ENCODE measurements around the gene C1orf198.

The C1orf198 gene

DNA sequence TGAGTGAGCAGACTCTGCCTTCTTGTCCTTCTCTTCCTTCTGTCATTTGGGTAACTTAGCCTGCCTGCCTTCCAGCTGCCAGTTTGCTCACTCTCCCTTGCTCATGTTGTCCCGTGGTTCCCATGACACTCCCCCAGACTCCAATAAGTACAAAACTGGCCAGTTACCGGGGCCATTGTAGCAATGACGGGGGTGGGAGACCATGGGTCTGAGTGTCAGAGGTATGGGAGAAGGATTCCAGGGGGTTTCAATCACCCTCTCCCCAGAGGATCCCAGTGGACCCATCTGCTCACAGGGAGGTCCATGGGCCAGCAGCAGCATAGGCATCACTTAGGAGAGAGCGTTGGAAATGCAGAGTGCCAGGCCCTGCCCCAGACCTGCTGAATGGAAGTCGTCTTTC is 69.8 kb downstream of the C1orf198 start:
- DNase-seq = no peak
- Mint-ChIP-seq H3K27me3 (peaks cover 18% of the 10 kb centered on the region), H3K4me1 (no peaks in the 10 kb centered on the region), H3K4me3 (no peak overlapping the region), H3K9me3 (no peaks in the 10 kb centered on the region), H3K27ac (no peak overlapping the region)
- no peak for ATAC-seq

DNA sequence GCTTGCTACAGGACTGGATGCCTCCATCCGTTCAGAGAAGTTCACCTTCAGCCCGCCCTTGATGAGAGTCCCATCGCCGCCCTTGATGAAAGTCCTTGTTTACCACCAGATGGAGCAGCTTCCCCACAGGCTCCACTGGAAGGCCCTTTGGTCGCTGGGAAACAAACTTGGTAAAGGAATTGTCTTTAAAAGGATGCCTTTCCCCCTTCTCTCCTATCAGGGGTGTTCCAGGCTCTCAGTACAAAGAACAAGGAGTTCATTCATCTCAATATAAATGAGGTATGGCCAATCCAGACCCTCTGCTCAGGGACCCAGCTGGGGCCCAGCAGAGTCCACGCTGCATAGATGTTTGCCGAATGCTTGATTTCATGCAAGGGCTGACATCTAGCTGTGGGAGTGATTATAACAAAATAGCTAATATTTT is 70.4 kb downstream of the C1orf198 start:
- peaks cover 23% of the 10 kb centered on the region for H3K27me3 Mint-ChIP-seq
- no peaks in the 10 kb centered on the region for H3K9me3 Mint-ChIP-seq
- no peak overlapping the region for H3K4me3 Mint-ChIP-seq
- no peak overlapping the region for H3K27ac Mint-ChIP-seq
- H3K4me1 Mint-ChIP-seq = no peaks in the 10 kb centered on the region
- ATAC-seq (no peak), DNase-seq (no peak)

DNA sequence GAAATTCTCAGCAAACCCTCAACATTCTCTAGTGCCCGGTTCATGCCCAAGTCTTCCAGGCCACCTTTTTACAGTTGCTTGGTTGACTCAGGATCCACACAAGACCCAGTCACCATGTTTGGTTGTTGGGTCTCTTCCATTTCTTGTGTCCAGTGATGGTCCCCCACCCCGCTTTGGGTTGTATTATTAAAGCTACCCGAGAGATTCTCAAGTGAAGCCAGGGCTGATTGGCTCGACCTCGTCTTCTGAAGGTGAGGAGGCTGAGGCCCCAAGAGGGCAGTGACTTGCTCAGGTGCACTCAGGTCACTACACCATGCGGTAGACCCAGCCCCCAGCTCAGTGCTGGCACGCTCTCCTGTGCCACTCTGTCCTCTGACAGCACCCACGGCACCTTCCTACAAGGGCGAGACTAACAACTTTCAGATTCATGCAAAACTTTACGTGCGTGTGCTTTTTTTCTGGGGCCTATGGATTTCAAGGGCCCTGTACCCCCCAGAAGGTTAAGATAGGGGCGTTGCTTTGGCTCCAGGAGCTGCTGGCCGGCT is 70.9 kb downstream of the C1orf198 start:
- Mint-ChIP-seq H3K9me3 (no peaks in the 10 kb centered on the region), H3K4me3 (no peak overlapping the region), H3K27me3 (peaks cover 23% of the 10 kb centered on the region), H3K27ac (peak overlapping the region in 1 of 2 donors; percentile 23), H3K4me1 (no peaks in the 10 kb centered on the region)
- ATAC-seq (no peak), DNase-seq (no peak)

DNA sequence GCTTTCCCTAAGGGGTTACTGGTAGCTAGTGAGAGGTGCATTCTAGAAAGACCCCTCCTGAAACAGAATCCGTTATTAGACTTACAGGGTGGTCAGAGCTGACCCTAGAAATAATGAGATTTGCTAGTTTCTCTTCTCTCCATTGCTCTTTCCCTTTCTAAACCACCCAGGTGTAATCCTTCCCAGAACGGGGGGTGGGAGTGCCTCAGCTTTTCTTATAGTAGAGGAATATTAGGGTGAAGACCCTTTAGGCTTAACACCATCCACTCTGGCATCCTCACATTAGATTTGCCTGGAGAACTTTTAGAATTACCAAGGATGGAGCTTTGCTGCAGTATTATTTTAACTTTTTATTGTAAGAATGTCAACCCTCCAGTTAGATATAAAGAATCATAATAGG is 71.7 kb downstream of the C1orf198 start:
- Mint-ChIP-seq H3K4me3 (no peak overlapping the region), H3K27ac (no peak overlapping the region), H3K9me3 (no peaks in the 10 kb centered on the region), H3K4me1 (no peaks in the 10 kb centered on the region), H3K27me3 (peaks cover 18% of the 10 kb centered on the region)
- ATAC-seq = no peak
- no peak for DNase-seq

DNA sequence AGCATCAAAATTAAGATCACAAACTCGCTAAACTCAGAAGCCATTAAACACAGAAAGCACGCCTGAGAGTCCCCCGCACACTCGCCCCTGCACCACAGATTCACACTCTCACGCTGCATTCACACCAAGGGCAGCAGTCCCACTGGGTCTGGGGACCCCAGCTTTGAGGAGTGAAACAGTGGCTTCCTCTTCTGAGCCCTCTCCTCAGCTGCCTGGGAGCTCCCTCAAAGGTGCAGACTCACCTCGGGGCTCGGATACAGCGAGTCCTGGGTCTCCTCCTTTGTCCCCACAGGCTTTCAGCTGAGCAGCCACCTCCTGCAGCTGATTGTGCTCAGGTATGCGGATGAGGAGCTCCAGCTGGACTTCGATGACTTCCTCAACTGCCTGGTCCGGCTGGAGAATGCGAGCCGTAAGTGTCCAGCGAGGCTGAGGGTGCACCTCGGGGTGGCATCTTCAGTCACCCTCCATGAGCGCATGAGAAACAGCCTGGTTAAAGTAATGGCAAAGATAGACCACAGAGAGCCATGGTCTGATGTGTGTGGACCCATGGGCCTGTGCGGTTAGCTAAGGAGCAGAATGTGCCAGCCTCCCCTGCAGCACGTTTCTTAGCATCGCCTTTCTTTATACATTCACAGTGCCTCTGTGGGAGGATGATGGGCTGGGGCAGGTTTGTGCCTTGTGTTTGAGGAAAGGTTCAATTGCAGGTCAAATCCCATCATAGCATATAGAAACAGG is 73.3 kb downstream of the C1orf198 start:
- no peak overlapping the region for H3K27ac Mint-ChIP-seq
- no peak for ATAC-seq
- DNase-seq = no peak
- H3K27me3 Mint-ChIP-seq = peaks cover 25% of the 10 kb centered on the region
- no peaks in the 10 kb centered on the region for H3K4me1 Mint-ChIP-seq
- H3K9me3 Mint-ChIP-seq = no peaks in the 10 kb centered on the region
- no peak overlapping the region for H3K4me3 Mint-ChIP-seq

DNA sequence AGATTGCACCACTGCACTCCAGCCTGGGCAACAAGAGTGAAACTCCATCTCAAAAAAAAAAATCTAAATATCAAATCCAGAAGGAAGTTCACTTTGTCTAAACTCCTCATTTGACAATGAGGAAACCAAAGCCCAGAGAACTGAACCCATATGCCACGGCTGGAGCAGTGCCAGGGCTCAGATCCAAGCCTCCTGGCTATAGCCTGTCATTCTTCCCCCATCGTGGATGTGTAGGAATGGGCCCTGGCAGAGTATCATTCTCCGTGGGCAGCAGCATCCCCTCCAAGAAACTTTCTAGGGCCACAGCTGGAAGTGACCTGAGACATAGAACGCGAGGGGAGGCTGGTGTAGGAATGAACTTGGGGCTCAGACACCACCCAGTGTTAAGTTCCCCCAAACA is 73.9 kb downstream of the C1orf198 start:
- no peaks in the 10 kb centered on the region for H3K4me1 Mint-ChIP-seq
- no peak overlapping the region for H3K4me3 Mint-ChIP-seq
- no peak overlapping the region for H3K27ac Mint-ChIP-seq
- H3K9me3 Mint-ChIP-seq = no peaks in the 10 kb centered on the region
- H3K27me3 Mint-ChIP-seq = peaks cover 28% of the 10 kb centered on the region
- DNase-seq = no peak
- ATAC-seq = no peak

DNA sequence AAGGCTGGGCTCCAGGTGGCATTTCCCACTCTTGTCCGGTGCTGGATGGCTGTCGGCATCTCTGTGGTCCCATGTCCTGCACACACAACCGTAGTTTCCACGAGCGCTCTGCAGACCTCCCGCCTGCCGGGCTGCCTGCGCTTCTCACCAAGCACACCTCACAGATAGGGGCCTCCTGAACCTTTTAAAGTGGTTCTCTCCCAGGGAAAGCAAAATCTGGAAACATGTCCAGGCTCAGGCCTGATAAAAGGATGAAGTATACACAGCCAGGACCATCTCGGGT is 74.9 kb downstream of the C1orf198 start:
- Mint-ChIP-seq H3K27ac (no peak overlapping the region), H3K9me3 (no peaks in the 10 kb centered on the region), H3K27me3 (peaks cover 25% of the 10 kb centered on the region), H3K4me1 (no peaks in the 10 kb centered on the region), H3K4me3 (no peak overlapping the region)
- ATAC-seq (no peak), DNase-seq (no peak)

DNA sequence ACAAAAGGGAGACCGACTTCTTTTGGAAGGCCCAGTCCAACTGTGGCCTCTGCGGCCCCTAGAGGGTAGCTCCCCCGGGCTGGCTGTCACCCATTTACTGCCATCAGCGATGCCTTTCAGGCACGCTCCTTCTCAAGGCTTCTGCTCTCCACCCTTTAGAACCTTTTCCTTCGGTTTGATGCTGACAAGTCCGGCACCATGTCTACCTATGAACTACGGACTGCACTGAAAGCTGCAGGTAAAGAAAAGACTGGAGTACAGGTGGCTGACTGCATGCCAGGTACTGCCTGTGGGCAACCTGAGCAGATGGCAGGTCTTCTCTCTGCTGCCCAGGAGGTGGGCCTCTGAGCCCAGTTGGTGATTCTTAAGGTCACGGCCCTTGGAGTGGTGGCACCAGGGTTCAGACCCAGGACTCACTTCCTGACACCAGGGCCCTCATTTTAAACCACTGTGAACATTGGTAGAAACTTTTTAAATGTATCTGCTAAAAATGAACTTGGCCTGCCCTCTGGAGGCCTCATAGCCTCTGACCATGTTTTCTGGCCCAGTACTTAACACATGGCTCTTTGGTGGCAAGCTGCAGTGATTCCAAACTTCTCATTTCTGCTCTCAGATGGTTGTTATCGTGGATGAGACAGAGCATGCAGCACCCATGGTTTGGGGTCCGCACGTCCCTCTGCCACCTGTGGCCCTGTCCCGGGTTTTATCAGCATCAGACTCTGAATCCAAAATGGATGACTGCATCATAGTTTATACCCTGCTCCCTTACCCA is 75.4 kb downstream of the C1orf198 start:
- no peaks in the 10 kb centered on the region for H3K4me1 Mint-ChIP-seq
- ATAC-seq = no peak
- no peak overlapping the region for H3K4me3 Mint-ChIP-seq
- H3K9me3 Mint-ChIP-seq = no peaks in the 10 kb centered on the region
- H3K27me3 Mint-ChIP-seq = peaks cover 20% of the 10 kb centered on the region
- no peak for DNase-seq
- no peak overlapping the region for H3K27ac Mint-ChIP-seq

DNA sequence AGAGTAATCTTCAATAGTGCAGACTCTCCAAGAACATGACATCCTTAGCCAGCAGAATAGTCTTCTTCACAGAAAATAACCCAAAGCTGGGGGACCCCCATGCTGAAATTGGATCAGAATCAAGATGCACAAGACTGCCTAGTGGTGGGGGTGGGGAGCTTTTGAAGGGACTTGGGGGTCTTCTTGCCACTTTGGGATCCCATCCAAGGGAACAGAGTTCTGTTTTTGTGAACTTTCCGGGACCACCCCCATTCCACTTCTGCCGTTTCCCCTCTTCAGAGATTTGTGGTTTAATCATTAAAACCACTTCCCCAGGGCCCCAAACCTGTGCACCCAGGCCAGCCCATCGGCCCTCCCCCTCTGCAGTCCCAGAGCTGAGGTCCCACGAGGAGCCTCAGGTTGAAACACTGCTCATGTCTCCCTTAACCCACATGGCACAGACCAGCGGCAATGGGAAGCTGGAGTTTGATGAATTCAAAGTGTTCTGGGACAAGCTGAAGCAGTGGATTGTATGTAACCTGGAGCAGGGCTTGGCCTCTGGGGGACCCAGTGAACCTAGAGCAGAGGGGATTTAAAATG is 76.2 kb downstream of the C1orf198 start:
- ATAC-seq (no peak), DNase-seq (no peak)
- peak overlapping the region; percentile 57 to 61 for H3K27ac Mint-ChIP-seq
- H3K27me3 Mint-ChIP-seq = peaks cover 20% of the 10 kb centered on the region
- H3K4me1 Mint-ChIP-seq = no peaks in the 10 kb centered on the region
- H3K9me3 Mint-ChIP-seq = no peaks in the 10 kb centered on the region
- H3K4me3 Mint-ChIP-seq = no peak overlapping the region

DNA sequence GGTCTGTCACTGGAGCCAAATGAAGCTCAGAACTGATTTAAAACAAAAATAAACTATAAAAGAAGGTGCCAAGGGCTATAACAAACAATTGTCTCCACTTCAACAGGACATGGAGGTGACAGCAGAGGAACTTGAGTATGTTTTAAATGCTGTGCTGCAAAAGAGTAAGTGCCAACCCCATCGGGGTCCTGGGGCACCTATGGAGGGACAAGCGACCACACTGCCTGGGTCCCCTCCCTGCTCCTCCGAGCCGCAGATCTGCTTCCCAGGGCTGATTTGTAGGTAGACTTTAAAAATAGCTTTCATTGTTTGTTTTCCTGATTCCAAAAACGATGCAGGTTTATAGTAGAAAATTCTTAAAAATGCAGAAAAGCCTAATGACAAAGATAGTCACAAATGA is 78.3 kb downstream of the C1orf198 start:
- no peak overlapping the region for H3K27ac Mint-ChIP-seq

DNA sequence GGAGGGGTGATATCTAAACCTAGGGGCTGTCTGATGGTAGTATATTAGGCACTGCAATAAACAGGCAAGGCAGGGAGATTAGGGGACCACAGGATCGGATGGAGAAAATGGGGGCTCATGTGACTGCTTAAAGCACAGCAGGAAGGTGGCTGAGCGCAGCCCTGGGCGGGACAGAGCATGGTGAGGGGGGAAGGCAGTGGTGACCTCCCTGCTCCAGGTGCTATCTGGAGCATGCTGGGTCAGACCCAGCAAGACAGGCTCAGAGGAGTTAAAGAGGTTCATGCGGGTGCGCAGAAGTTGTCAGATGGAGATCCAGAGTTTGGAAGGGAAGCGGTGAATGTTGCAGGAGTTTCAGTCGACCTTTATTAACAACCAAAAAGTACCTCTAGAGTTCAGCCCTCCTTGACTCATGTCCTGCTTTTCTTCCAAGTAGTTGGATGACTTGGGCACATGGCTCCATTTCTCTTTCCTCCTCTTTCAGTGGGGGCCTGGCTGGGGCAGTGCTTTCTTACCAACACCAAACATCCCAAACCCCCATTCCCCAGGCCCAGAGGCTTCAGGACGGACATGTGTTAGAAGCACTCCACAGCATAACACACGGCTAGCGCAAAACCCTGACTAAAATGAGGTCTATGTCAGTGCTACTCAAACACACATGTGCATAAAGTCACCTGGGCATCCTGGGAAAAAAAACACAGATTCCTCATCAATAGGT is 79.6 kb downstream of the C1orf198 start:
- H3K4me1 Mint-ChIP-seq = no peaks in the 10 kb centered on the region
- no peak for DNase-seq
- peaks cover 20% of the 10 kb centered on the region for H3K27me3 Mint-ChIP-seq
- no peak overlapping the region for H3K27ac Mint-ChIP-seq
- ATAC-seq = no peak
- H3K4me3 Mint-ChIP-seq = no peak overlapping the region
- no peaks in the 10 kb centered on the region for H3K9me3 Mint-ChIP-seq

More for the DNA sequence above, 78.3 kb downstream of the C1orf198 start:
- H3K27me3 Mint-ChIP-seq = peaks cover 20% of the 10 kb centered on the region
- no peak overlapping the region for H3K4me3 Mint-ChIP-seq
- H3K9me3 Mint-ChIP-seq = no peaks in the 10 kb centered on the region
- ATAC-seq (no peak), DNase-seq (no peak)
- no peaks in the 10 kb centered on the region for H3K4me1 Mint-ChIP-seq

DNA sequence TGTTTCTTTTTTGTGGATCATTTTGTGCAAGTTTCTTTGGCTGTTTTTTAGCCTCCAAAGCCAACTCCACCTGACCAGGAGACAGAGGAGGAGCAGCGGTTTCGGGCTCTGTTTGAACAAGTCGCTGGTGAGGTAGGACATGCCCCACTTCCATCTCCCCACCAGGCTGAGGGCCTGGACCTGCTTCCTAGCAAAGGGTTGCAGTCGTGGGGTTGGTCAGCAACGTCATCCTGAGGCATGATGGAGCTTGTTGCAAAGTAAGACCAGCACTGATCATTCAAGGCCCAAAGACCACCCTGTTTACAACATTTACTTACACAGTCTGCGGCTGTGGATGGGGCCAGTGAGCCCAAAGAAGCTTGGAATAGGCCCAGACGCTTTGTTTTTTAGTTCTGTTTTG is 80.8 kb downstream of the C1orf198 start:
- H3K27ac Mint-ChIP-seq = no peak overlapping the region
- no peak for ATAC-seq

More for the DNA sequence above, 80.8 kb downstream of the C1orf198 start:
- Mint-ChIP-seq H3K4me1 (no peaks in the 10 kb centered on the region), H3K27me3 (peaks cover 14% of the 10 kb centered on the region), H3K9me3 (no peaks in the 10 kb centered on the region), H3K4me3 (no peak overlapping the region)
- DNase-seq = no peak
